GM23338 (cell line): ENCODE results near the gene PCYT1A. TPM values are rescaled to one million over a fixed set of nuclear protein-coding genes. Genes with fewer than 3 reads are reported as not detected.
A peak's percentile ranks its signal among the peaks of the same experiment; 100 is the strongest.

Experiments
- ATAC-seq: fragments of 200-7000 bp; cut with Tn5 transposase; 3 replicates; pipeline ENCODE4 v1.9.1; 2020
- DNase-seq: peaks from one replicate; pipeline ENCODE4 v3.0.0-alpha.2; 2015; ENCODE audit warnings: low spot score
- H2AFZ ChIP-seq: fragments of 200-600 bp; sonication (generic); 2 replicates; pipeline ENCODE4 v1.8.0; 2016; ENCODE audit warnings: antibody characterized with exemption, mild to moderate bottlenecking, moderate library complexity
- H3F3A ChIP-seq: fragments of 200-600 bp; sonication (generic); replicated peaks from 2 replicates; pipeline ENCODE4 v1.8.0; 2017; ENCODE audit warnings: antibody characterized with exemption, mixed run types, low read depth
- H3K27ac ChIP-seq: fragments of 200-600 bp; sonication (generic); 2 replicates; pipeline ENCODE4 v1.6.1; 2016; ENCODE audit warnings: low read depth
- H3K27me3 ChIP-seq: fragments of 200-600 bp; sonication (generic); 2 replicates; pipeline ENCODE4 v1.8.0; 2016; ENCODE audit warnings: mild to moderate bottlenecking, mixed run types, moderate library complexity; ENCODE audit not compliant: insufficient read depth
- H3K36me3 ChIP-seq: fragments of 200-600 bp; sonication (generic); 2 replicates; pipeline ENCODE4 v1.8.0; 2016; ENCODE audit warnings: mild to moderate bottlenecking; ENCODE audit not compliant: insufficient read depth
- H3K4me1 ChIP-seq: fragments of 200-600 bp; sonication (generic); 2 replicates; pipeline ENCODE4 v1.8.0; 2016; ENCODE audit warnings: mild to moderate bottlenecking, moderate library complexity; ENCODE audit not compliant: insufficient read depth
- H3K4me2 ChIP-seq: fragments of 200-600 bp; sonication (generic); 2 replicates; pipeline ENCODE4 v1.7.1; 2017; ENCODE audit warnings: mixed run types
- H3K4me3 ChIP-seq: fragments of 200-600 bp; sonication (generic); 2 replicates; pipeline ENCODE4 v1.6.1; 2016; ENCODE audit warnings: mixed run types
- H3K79me2 ChIP-seq: fragments of 200-600 bp; sonication (generic); replicated peaks from 2 replicates; pipeline ENCODE4 v1.8.0; 2017; ENCODE audit warnings: mild to moderate bottlenecking; ENCODE audit not compliant: insufficient read depth
- H3K9me2 ChIP-seq: fragments of 200-600 bp; sonication (generic); 2 replicates; pipeline ENCODE4 v1.8.0; 2017; ENCODE audit not compliant: insufficient read depth
- H4K20me1 ChIP-seq: fragments of 200-600 bp; sonication (generic); replicated peaks from 2 replicates; pipeline ENCODE4 v1.8.0; 2017; ENCODE audit warnings: mild to moderate bottlenecking; ENCODE audit not compliant: insufficient read depth
- H3K27ac Mint-ChIP-seq: 2 replicates; pipeline ENCODE4 v1.8.0; 2020; ENCODE audit warnings: inconsistent platforms, mild to moderate bottlenecking, moderate library complexity, mixed read lengths
- H3K27me3 Mint-ChIP-seq: 3 replicates; pipeline ENCODE4 v1.8.0; 2022; ENCODE audit warnings: low read depth, mild to moderate bottlenecking, moderate library complexity, mixed read lengths, inconsistent platforms; ENCODE audit not compliant: insufficient read depth, poor library complexity
- H3K36me3 Mint-ChIP-seq: 3 replicates; pipeline ENCODE4 v1.8.0; 2021; ENCODE audit warnings: low read depth, mild to moderate bottlenecking, inconsistent platforms, moderate library complexity, mixed read lengths
- H3K4me1 Mint-ChIP-seq: 3 replicates; pipeline ENCODE4 v1.8.0; 2020; ENCODE audit warnings: mild to moderate bottlenecking, inconsistent platforms, mixed read lengths
- H3K4me3 Mint-ChIP-seq: 3 replicates; pipeline ENCODE4 v1.8.0; 2021; ENCODE audit warnings: moderate library complexity, mild to moderate bottlenecking, inconsistent platforms, mixed read lengths
- H3K9me3 Mint-ChIP-seq: 3 replicates; pipeline ENCODE4 v1.8.0; 2020; ENCODE audit warnings: moderate library complexity, mild to moderate bottlenecking, inconsistent platforms, mixed read lengths
- CREB1 ChIP-seq: fragments of 250-450 bp; sonication (Bioruptor Pico); IDR thresholded peaks from 2 replicates; pipeline ENCODE4 v1.5.0; 2020; ENCODE audit warnings: low read depth, mild to moderate bottlenecking, moderate library complexity
- CTCF ChIP-seq, 2 experiments: fragments of 200-600 bp in 1 of 2; sonication (generic) in 1 of 2; conservative IDR thresholded peaks; 2 replicates each; pipeline versions ENCODE4 v1.5.1 to v1.6.1; 2016 to 2017; ENCODE audit warnings: antibody characterized with exemption in 2 of 2, low read depth in 2 of 2, mild to moderate bottlenecking in 2 of 2, moderate library complexity in 1 of 2
- ETS1 ChIP-seq: IDR thresholded peaks from 2 replicates; pipeline ENCODE4 v1.6.1; 2016; ENCODE audit warnings: antibody characterized with exemption
- EZH2 ChIP-seq: fragments of 200-600 bp; sonication (generic); IDR thresholded peaks from one replicate; pipeline ENCODE4 v1.8.0; 2017; ENCODE audit warnings: antibody characterized with exemption, mild to moderate bottlenecking, low read depth; ENCODE audit not compliant: unreplicated experiment
- EZH2phosphoT487 ChIP-seq: fragments of 200-600 bp; sonication (generic); IDR thresholded peaks from one replicate; pipeline ENCODE4 v1.8.1; 2018; ENCODE audit warnings: antibody characterized with exemption; ENCODE audit not compliant: unreplicated experiment
- JUNB ChIP-seq: IDR thresholded peaks from one replicate; pipeline ENCODE4 v1.6.1; 2016; ENCODE audit warnings: antibody characterized with exemption; ENCODE audit not compliant: unreplicated experiment
- NANOG ChIP-seq: IDR thresholded peaks from 2 replicates; pipeline ENCODE4 v1.6.1; 2016; ENCODE audit warnings: antibody characterized with exemption, borderline replicate concordance
- POLR2AphosphoS5 ChIP-seq: IDR thresholded peaks from 2 replicates; pipeline ENCODE4 v1.6.1; 2016; ENCODE audit warnings: antibody characterized with exemption, low read depth
- STAT1 ChIP-seq: IDR thresholded peaks from one replicate; pipeline ENCODE4 v1.6.1; 2016; ENCODE audit warnings: antibody characterized with exemption; ENCODE audit not compliant: unreplicated experiment
- ZNF114 ChIP-seq: fragments of 250-450 bp; sonication (Bioruptor Pico); IDR thresholded peaks from 2 replicates; pipeline ENCODE4 v1.5.0; 2020; ENCODE audit warnings: mild to moderate bottlenecking, moderate library complexity
- ZNF331 ChIP-seq: fragments of 250-450 bp; sonication (Bioruptor Pico); IDR thresholded peaks from 2 replicates; pipeline ENCODE4 v1.5.0; 2020; ENCODE audit warnings: low read depth, mild to moderate bottlenecking, moderate library complexity
- polyA plus RNA-seq: library from polyadenylated mRNA; unstranded; fragments of >200 nt; fragmentation: Nextera tagmentation; extraction: Ambion mirVana; gene quantifications from 2 replicates; pipeline ENCODE4 v1.2.1, GENCODE V29; 2016
- total RNA-seq: library from RNA; depleted of rRNA; stranded (reverse); fragments of >200 nt; shearing (Covaris generic); gene quantifications from 2 replicates; pipeline ENCODE4 v1.2.3, GENCODE V29; 2014
- TF ChIP-seq, protein P1 (sequence below): IDR thresholded peaks from one replicate; pipeline ENCODE4 v1.6.1; 2018; ENCODE audit warnings: antibody characterized with exemption; ENCODE audit not compliant: unreplicated experiment
- TF ChIP-seq, protein P2 (sequence below): fragments of 250-450 bp; sonication (Bioruptor Pico); IDR thresholded peaks from 2 replicates; pipeline ENCODE4 v1.5.0; 2020; ENCODE audit warnings: mild to moderate bottlenecking, moderate library complexity

Gene PCYT1A
- total and polyA plus RNA-seq, 2 experiments from 2014 or later, result 11.6 to 35.8 TPM

GRCh38 chr3:196192524-196193051, 94.9 kb downstream of the PCYT1A start:
- Histone ChIP-seq H4K20me1 (no peaks in the 10 kb centered on the region), H3K36me3 (no peaks in the 10 kb centered on the region), H3K4me2 (no peak overlapping the region), H3K27ac (no peak overlapping the region), H3F3A (0 out of 2 replicates have a peak, but pooled peaks cover 3% of the 10 kb centered on the region), H3K4me1 (no peaks in the 10 kb centered on the region; the same call in 1 of the 2 replicates), H3K9me2 (no peaks in the 10 kb centered on the region), H3K4me3 (no peak overlapping the region), H2AFZ (peak overlapping the region; percentile 43; the same call in 1 of the 2 replicates), H3K79me2 (no peaks in the 10 kb centered on the region), H3K27me3 (no peaks in the 10 kb centered on the region)
- H3K4me3 Mint-ChIP-seq, result no peak overlapping the region
- TF ChIP-seq ZNF331, result no peak
- no peak for TF ChIP-seq CREB1 (CRISPR knock-in tag)
- no peak for TF ChIP-seq STAT1
- TF ChIP-seq ZNF114 (CRISPR knock-in tag), result no peak
- no peak for TF ChIP-seq EZH2
- TF ChIP-seq, protein P1, sequence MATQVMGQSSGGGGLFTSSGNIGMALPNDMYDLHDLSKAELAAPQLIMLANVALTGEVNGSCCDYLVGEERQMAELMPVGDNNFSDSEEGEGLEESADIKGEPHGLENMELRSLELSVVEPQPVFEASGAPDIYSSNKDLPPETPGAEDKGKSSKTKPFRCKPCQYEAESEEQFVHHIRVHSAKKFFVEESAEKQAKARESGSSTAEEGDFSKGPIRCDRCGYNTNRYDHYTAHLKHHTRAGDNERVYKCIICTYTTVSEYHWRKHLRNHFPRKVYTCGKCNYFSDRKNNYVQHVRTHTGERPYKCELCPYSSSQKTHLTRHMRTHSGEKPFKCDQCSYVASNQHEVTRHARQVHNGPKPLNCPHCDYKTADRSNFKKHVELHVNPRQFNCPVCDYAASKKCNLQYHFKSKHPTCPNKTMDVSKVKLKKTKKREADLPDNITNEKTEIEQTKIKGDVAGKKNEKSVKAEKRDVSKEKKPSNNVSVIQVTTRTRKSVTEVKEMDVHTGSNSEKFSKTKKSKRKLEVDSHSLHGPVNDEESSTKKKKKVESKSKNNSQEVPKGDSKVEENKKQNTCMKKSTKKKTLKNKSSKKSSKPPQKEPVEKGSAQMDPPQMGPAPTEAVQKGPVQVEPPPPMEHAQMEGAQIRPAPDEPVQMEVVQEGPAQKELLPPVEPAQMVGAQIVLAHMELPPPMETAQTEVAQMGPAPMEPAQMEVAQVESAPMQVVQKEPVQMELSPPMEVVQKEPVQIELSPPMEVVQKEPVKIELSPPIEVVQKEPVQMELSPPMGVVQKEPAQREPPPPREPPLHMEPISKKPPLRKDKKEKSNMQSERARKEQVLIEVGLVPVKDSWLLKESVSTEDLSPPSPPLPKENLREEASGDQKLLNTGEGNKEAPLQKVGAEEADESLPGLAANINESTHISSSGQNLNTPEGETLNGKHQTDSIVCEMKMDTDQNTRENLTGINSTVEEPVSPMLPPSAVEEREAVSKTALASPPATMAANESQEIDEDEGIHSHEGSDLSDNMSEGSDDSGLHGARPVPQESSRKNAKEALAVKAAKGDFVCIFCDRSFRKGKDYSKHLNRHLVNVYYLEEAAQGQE, result no peak
- no peak for TF ChIP-seq POLR2AphosphoS5
- no peak for TF ChIP-seq NANOG
- TF ChIP-seq, protein P2, sequence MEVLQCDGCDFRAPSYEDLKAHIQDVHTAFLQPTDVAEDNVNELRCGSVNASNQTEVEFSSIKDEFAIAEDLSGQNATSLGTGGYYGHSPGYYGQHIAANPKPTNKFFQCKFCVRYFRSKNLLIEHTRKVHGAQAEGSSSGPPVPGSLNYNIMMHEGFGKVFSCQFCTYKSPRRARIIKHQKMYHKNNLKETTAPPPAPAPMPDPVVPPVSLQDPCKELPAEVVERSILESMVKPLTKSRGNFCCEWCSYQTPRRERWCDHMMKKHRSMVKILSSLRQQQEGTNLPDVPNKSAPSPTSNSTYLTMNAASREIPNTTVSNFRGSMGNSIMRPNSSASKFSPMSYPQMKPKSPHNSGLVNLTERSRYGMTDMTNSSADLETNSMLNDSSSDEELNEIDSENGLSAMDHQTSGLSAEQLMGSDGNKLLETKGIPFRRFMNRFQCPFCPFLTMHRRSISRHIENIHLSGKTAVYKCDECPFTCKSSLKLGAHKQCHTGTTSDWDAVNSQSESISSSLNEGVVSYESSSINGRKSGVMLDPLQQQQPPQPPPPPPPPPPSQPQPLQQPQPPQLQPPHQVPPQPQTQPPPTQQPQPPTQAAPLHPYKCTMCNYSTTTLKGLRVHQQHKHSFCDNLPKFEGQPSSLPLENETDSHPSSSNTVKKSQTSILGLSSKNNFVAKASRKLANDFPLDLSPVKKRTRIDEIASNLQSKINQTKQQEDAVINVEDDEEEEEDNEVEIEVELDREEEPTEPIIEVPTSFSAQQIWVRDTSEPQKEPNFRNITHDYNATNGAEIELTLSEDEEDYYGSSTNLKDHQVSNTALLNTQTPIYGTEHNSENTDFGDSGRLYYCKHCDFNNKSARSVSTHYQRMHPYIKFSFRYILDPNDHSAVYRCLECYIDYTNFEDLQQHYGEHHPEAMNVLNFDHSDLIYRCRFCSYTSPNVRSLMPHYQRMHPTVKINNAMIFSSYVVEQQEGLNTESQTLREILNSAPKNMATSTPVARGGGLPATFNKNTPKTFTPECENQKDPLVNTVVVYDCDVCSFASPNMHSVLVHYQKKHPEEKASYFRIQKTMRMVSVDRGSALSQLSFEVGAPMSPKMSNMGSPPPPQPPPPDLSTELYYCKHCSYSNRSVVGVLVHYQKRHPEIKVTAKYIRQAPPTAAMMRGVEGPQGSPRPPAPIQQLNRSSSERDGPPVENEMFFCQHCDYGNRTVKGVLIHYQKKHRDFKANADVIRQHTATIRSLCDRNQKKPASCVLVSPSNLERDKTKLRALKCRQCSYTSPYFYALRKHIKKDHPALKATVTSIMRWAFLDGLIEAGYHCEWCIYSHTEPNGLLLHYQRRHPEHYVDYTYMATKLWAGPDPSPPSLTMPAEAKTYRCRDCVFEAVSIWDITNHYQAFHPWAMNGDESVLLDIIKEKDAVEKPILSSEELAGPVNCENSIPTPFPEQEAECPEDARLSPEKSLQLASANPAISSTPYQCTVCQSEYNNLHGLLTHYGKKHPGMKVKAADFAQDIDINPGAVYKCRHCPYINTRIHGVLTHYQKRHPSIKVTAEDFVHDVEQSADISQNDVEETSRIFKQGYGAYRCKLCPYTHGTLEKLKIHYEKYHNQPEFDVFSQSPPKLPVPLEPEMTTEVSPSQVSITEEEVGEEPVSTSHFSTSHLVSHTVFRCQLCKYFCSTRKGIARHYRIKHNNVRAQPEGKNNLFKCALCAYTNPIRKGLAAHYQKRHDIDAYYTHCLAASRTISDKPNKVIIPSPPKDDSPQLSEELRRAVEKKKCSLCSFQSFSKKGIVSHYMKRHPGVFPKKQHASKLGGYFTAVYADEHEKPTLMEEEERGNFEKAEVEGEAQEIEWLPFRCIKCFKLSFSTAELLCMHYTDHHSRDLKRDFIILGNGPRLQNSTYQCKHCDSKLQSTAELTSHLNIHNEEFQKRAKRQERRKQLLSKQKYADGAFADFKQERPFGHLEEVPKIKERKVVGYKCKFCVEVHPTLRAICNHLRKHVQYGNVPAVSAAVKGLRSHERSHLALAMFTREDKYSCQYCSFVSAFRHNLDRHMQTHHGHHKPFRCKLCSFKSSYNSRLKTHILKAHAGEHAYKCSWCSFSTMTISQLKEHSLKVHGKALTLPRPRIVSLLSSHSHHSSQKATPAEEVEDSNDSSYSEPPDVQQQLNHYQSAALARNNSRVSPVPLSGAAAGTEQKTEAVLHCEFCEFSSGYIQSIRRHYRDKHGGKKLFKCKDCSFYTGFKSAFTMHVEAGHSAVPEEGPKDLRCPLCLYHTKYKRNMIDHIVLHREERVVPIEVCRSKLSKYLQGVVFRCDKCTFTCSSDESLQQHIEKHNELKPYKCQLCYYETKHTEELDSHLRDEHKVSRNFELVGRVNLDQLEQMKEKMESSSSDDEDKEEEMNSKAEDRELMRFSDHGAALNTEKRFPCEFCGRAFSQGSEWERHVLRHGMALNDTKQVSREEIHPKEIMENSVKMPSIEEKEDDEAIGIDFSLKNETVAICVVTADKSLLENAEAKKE, result no peak
- no peak for TF ChIP-seq ETS1
- no peak for TF ChIP-seq JUNB
- TF ChIP-seq EZH2phosphoT487, result no peak
- no peak for TF ChIP-seq CTCF (conservative IDR thresholded peaks at IDR 0.05; ENCODE audit: low read depth in 2 of 2)
- H3K9me3 Mint-ChIP-seq, result no peaks in the 10 kb centered on the region; the same call in 2 of the 3 replicates
- DNase-seq (no peak), ATAC-seq (peak; percentile 11)
- H3K36me3 Mint-ChIP-seq, result no peaks in the 10 kb centered on the region
- H3K27me3 Mint-ChIP-seq, result peaks cover 6% of the 10 kb centered on the region
- H3K27ac Mint-ChIP-seq, result 0 out of 2 replicates have a peak overlapping the region, but pooled peaks have one; percentile 10
- peaks cover 16% of the 10 kb centered on the region; the same call in 2 of the 3 replicates for H3K4me1 Mint-ChIP-seq
